ENCODE measurements around the gene PLEKHM2.

The PLEKHM2 gene

DNA sequence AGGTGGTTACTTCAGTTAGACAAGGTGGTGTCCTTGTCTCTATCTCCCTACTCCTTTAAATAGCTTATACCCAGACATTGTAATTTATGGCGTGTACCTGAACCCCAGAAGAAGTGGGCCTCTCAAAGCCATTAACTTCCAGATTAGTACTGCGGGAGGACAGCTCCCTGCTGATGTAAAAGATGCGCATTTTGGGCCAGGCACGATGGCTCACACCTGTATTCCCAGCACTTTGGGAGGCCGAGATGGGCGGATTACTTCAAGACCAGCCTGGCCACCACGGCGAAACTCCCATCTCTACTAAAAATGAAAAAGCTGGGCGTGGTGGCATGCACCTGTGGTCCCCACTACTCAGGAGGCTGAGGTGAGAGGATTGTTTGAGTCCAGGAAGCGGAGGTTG, 15.0 kb upstream of the PLEKHM2 start:
- H2AFZ ChIP-seq (ENCODE audit: low read length), result no peak overlapping the region
- H3K4me3 ChIP-seq (ENCODE audit: low read length), result no peak overlapping the region
- H3K27ac ChIP-seq (ENCODE audit: low read length), result no peak overlapping the region
- H3K4me1 ChIP-seq (ENCODE audit: low read length), result no peaks in the 10 kb centered on the region
- H4K20me1 ChIP-seq (ENCODE audit: insufficient read depth, low read length), result no peaks in the 10 kb centered on the region
- TF ChIP-seq EZH2phosphoT487 (IDR thresholded peaks at IDR 0.05; ENCODE audit: low read length) (no peak), EZH2 (optimal IDR thresholded peaks at IDR 0.05; ENCODE audit: low read depth, low read length) (no peak)
- TF ChIP-seq, protein P1, sequence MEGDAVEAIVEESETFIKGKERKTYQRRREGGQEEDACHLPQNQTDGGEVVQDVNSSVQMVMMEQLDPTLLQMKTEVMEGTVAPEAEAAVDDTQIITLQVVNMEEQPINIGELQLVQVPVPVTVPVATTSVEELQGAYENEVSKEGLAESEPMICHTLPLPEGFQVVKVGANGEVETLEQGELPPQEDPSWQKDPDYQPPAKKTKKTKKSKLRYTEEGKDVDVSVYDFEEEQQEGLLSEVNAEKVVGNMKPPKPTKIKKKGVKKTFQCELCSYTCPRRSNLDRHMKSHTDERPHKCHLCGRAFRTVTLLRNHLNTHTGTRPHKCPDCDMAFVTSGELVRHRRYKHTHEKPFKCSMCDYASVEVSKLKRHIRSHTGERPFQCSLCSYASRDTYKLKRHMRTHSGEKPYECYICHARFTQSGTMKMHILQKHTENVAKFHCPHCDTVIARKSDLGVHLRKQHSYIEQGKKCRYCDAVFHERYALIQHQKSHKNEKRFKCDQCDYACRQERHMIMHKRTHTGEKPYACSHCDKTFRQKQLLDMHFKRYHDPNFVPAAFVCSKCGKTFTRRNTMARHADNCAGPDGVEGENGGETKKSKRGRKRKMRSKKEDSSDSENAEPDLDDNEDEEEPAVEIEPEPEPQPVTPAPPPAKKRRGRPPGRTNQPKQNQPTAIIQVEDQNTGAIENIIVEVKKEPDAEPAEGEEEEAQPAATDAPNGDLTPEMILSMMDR (IDR thresholded peaks at IDR 0.05; ENCODE audit: low read length), result no peak
- H3K36me3 ChIP-seq (replicated peaks; ENCODE audit: insufficient read depth, low read length), result no peaks in the 10 kb centered on the region
- H3K79me2 ChIP-seq (ENCODE audit: low read length), result no peaks in the 10 kb centered on the region
- no peak overlapping the region for H3K4me2 ChIP-seq (ENCODE audit: low read depth, low read length)
- H3F3A ChIP-seq (ENCODE audit: insufficient read depth, low read length), result no peaks in the 10 kb centered on the region
- no peaks in the 10 kb centered on the region for H3K9me2 ChIP-seq (replicated peaks; ENCODE audit: insufficient read depth, low read length)
- H3K27me3 ChIP-seq (replicated peaks; ENCODE audit: insufficient read depth, low read length), result no peaks in the 10 kb centered on the region
- H3K9ac ChIP-seq (ENCODE audit: low read length), result no peak overlapping the region
- no peak for DNase-seq
- no peaks in the 10 kb centered on the region for H3K9me3 ChIP-seq (replicated peaks; ENCODE audit: insufficient read depth, low read length)

DNA sequence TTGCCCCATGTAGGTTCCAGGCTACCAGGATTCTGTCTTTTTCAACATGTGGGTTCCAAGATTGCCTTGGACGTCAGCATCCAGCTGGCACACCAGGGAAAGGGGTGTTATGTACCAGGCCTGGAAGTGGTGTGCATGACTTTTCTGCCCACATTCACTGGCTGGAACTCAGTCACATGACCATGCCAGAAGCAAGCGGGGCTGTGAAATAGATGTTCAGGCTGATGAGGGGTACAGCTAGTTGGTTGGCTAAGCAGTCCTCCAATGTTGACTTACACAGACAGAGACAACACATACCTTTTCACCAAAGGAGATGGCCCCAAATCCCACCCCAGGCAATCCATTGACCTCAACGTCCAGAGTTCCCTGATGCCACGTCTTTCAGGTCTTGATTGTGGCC, 14.3 kb upstream of the PLEKHM2 start:
- H3K4me1 ChIP-seq (ENCODE audit: low read length), result no peaks in the 10 kb centered on the region
- no peak for DNase-seq
- no peaks in the 10 kb centered on the region for H3K27me3 ChIP-seq (replicated peaks; ENCODE audit: insufficient read depth, low read length)
- H3K9me2 ChIP-seq (replicated peaks; ENCODE audit: insufficient read depth, low read length), result no peaks in the 10 kb centered on the region
- H3K36me3 ChIP-seq (replicated peaks; ENCODE audit: insufficient read depth, low read length), result no peaks in the 10 kb centered on the region
- no peak overlapping the region for H2AFZ ChIP-seq (ENCODE audit: low read length)
- H4K20me1 ChIP-seq (ENCODE audit: insufficient read depth, low read length), result no peaks in the 10 kb centered on the region
- no peak for TF ChIP-seq EZH2 (optimal IDR thresholded peaks at IDR 0.05; ENCODE audit: low read depth, low read length)
- TF ChIP-seq, protein P1 (IDR thresholded peaks at IDR 0.05; ENCODE audit: low read length), result no peak
- TF ChIP-seq EZH2phosphoT487 (IDR thresholded peaks at IDR 0.05; ENCODE audit: low read length), result no peak
- no peak overlapping the region for H3K4me2 ChIP-seq (ENCODE audit: low read depth, low read length)
- H3K9ac ChIP-seq (ENCODE audit: low read length), result no peak overlapping the region
- H3K79me2 ChIP-seq (ENCODE audit: low read length), result no peaks in the 10 kb centered on the region
- H3K4me3 ChIP-seq (ENCODE audit: low read length), result no peak overlapping the region
- no peak overlapping the region for H3K27ac ChIP-seq (ENCODE audit: low read length)
- H3F3A ChIP-seq (ENCODE audit: insufficient read depth, low read length), result no peaks in the 10 kb centered on the region
- no peaks in the 10 kb centered on the region for H3K9me3 ChIP-seq (replicated peaks; ENCODE audit: insufficient read depth, low read length)

DNA sequence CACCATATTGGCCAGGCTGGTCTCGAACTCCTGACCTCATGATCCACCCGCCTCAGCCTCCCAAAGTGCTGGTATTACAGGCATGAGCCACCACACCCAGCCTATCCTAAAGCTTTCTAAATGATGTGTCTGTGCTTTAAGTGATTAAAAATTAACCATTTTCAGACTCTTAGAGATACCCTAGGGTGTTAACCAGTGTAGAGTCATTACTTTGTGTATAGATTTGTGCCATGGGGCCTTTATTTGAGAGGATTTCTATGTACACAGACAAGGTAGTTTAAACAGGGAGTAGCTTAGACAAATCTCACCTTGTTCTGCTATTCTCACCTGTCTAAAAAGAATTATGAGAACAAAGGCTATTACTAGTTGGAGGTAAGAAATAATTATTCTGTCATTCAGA, 12.7 kb upstream of the PLEKHM2 start:
- no peak overlapping the region for H3K27ac ChIP-seq (ENCODE audit: low read length)
- no peaks in the 10 kb centered on the region for H3F3A ChIP-seq (ENCODE audit: insufficient read depth, low read length)
- H2AFZ ChIP-seq (ENCODE audit: low read length), result no peak overlapping the region
- H3K79me2 ChIP-seq (ENCODE audit: low read length), result no peaks in the 10 kb centered on the region
- no peaks in the 10 kb centered on the region for H3K27me3 ChIP-seq (replicated peaks; ENCODE audit: insufficient read depth, low read length)
- no peak for DNase-seq
- H3K4me3 ChIP-seq (ENCODE audit: low read length), result no peak overlapping the region
- H3K36me3 ChIP-seq (replicated peaks; ENCODE audit: insufficient read depth, low read length), result no peaks in the 10 kb centered on the region
- no peaks in the 10 kb centered on the region for H3K9me2 ChIP-seq (replicated peaks; ENCODE audit: insufficient read depth, low read length)
- H4K20me1 ChIP-seq (ENCODE audit: insufficient read depth, low read length), result no peaks in the 10 kb centered on the region
- TF ChIP-seq EZH2 (optimal IDR thresholded peaks at IDR 0.05; ENCODE audit: low read depth, low read length), result no peak
- TF ChIP-seq, protein P1 (IDR thresholded peaks at IDR 0.05; ENCODE audit: low read length), result no peak
- no peak for TF ChIP-seq EZH2phosphoT487 (IDR thresholded peaks at IDR 0.05; ENCODE audit: low read length)
- no peak overlapping the region for H3K9ac ChIP-seq (ENCODE audit: low read length)
- H3K4me2 ChIP-seq (ENCODE audit: low read depth, low read length), result no peak overlapping the region
- H3K4me1 ChIP-seq (ENCODE audit: low read length), result no peaks in the 10 kb centered on the region
- H3K9me3 ChIP-seq (replicated peaks; ENCODE audit: insufficient read depth, low read length), result no peaks in the 10 kb centered on the region

All from MM.1S (cell line).